Measurements from ENCODE around the gene RALY. TPM values are rescaled to one million over a fixed set of nuclear protein-coding genes. Genes with fewer than 3 reads are reported as not detected.

The RALY gene
- total and polyA plus RNA-seq, 10 of the 15 experiments (the other 5 are each of a cell fraction or from before 2014, with no cell fraction given): 1.2 to 246 (median 137) TPM

- ChIA-PET POLR2A (no interaction called here), CTCF (no interaction called here), RAD21 (ENCODE audit: unreplicated experiment) (no interaction called here), SMC1A (ENCODE audit: uncharacterized antibody, unreplicated experiment) (no interaction called here)
- BruUV-seq (replicated peaks): no TSS peak
- Histone ChIP-seq H3K27ac (ENCODE audit: control insufficient read depth, insufficient read depth) (no peak overlapping the region), H3K4me2 (ENCODE audit: control insufficient read depth, insufficient read depth) (no peak overlapping the region), H2AFZ (ENCODE audit: control insufficient read depth, low read depth, low read length) (no peak overlapping the region), H3K9ac (ENCODE audit: control insufficient read depth, insufficient read depth, low read length) (no peak overlapping the region), H4K20me1 (ENCODE audit: control insufficient read depth, insufficient read depth) (no peaks in the 10 kb centered on the region), H3K79me2 (ENCODE audit: control insufficient read depth, insufficient read depth, low read length) (no peaks in the 10 kb centered on the region), H3K27me3 (replicated peaks in 1 of 2; ENCODE audit: control insufficient read depth in 2 of 2, insufficient read depth in 2 of 2, low read length in 1 of 2) (no peaks in the 10 kb centered on the region), H3K4me1 (ENCODE audit: control insufficient read depth, insufficient read depth, low read length) (no peaks in the 10 kb centered on the region), H3K9me3 (replicated peaks; ENCODE audit: control insufficient read depth, insufficient read depth, low read length) (no peaks in the 10 kb centered on the region; the same call in 2 of the 3 replicates), H3K4me3 (no peak overlapping the region), H3K36me3 (ENCODE audit: control insufficient read depth in 2 of 2, insufficient read depth in 2 of 2, low read length in 1 of 2) (no peaks in the 10 kb centered on the region)
- 50% methylated on average over 2 of the region's 2 CpGs for WGBS (ENCODE audit: insufficient coverage, insufficient replicate concordance, low lambda C conversion rate, missing lambda C conversion rate)
- intact Hi-C loops (cut with micrococcal nuclease; ENCODE audit: unreplicated experiment): no loop called here
- DNase-seq (ENCODE audit: low read depth, low spot score) (no peak), ATAC-seq (no peak), FAIRE-seq (no peak)
- no peak for TF ChIP-seq EGR1 (IDR thresholded peaks at IDR 0.05; ENCODE audit: borderline replicate concordance in 1 of 2, low read depth in 2 of 2, low read length in 2 of 2)
- no peak for TF ChIP-seq MTA2 (IDR thresholded peaks at IDR 0.05; ENCODE audit: low read depth)
- no peak for TF ChIP-seq SRF (IDR thresholded peaks at IDR 0.05; ENCODE audit: low read depth in 2 of 2, low read length in 2 of 2)
- TF ChIP-seq, protein P1, sequence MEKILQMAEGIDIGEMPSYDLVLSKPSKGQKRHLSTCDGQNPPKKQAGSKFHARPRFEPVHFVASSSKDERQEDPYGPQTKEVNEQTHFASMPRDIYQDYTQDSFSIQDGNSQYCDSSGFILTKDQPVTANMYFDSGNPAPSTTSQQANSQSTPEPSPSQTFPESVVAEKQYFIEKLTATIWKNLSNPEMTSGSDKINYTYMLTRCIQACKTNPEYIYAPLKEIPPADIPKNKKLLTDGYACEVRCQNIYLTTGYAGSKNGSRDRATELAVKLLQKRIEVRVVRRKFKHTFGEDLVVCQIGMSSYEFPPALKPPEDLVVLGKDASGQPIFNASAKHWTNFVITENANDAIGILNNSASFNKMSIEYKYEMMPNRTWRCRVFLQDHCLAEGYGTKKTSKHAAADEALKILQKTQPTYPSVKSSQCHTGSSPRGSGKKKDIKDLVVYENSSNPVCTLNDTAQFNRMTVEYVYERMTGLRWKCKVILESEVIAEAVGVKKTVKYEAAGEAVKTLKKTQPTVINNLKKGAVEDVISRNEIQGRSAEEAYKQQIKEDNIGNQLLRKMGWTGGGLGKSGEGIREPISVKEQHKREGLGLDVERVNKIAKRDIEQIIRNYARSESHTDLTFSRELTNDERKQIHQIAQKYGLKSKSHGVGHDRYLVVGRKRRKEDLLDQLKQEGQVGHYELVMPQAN (conservative IDR thresholded peaks at IDR 0.05): no peak
- no peak for TF ChIP-seq SMC3 (IDR thresholded peaks at IDR 0.05; ENCODE audit: borderline replicate concordance, low read length)
- TF ChIP-seq KAT2A (conservative IDR thresholded peaks at IDR 0.05; ENCODE audit: control insufficient read depth, low read depth, low read length): no peak
- TF ChIP-seq NBN (IDR thresholded peaks at IDR 0.05): no peak
- TF ChIP-seq BRCA1 (IDR thresholded peaks at IDR 0.05; ENCODE audit: low read depth, low read length): no peak
- TF ChIP-seq, protein P2, sequence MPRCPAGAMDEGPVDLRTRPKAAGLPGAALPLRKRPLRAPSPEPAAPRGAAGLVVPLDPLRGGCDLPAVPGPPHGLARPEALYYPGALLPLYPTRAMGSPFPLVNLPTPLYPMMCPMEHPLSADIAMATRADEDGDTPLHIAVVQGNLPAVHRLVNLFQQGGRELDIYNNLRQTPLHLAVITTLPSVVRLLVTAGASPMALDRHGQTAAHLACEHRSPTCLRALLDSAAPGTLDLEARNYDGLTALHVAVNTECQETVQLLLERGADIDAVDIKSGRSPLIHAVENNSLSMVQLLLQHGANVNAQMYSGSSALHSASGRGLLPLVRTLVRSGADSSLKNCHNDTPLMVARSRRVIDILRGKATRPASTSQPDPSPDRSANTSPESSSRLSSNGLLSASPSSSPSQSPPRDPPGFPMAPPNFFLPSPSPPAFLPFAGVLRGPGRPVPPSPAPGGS (IDR thresholded peaks at IDR 0.05; ENCODE audit: borderline replicate concordance, insufficient read depth, low read depth, low read length, poor library complexity, severe bottlenecking): no peak
- TF ChIP-seq POLR2AphosphoS2 (IDR thresholded peaks at IDR 0.05; ENCODE audit: low read depth, low read length): no peak
- in situ Hi-C loops (cut with MboI): no loop called here
Observed at GRCh38 chr20:33970229-33970628, 23.5 kb upstream of the RALY start.

All from GM12878 (cell line).